ENCODE measurements around the gene PUS1.
"Not testable (repeated sequence)": the region's sequence is repeated elsewhere in the genome, so short reads cannot be mapped to it uniquely, and the experiment has no call there.

PUS1 gene

GRCh38 chr12:131948166-131948712 lies 19.2 kb downstream of the PUS1 start:
- no peak for DNase-seq

DNA sequence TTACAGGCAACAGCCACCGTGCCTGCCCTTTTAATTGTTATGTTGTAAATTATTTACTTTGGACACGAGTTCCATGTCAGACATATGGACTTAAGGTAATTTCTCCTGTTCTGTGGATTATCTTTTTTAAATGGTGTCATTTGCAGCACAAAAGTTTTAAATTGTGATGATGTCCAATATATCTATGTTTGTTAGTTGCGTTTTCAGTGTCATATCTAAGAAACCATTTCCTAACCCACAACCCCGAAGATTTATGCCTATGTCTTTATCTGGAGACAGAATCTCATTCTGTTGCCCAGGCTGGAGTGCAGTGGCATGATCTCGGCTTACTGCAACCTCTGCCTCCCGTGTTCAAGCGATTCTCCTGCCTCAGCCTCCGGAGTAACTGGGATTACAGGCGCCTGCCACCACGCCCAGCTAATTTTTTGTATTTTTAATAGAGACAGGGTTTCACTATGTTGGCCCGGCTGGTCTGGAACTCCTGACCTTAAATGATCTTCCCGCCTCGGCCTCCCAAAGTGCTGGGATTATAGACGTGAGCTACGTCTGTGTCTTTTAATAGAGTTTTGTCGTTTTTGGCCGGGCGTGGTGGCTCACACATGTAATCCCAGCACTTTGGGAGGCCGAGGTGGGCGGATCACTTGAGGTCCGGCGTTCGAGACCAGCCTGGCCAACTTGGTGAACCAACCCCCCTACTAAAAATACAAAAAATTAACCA lies 19.8 kb downstream of the PUS1 start:
- Histone ChIP-seq H3K27ac (ENCODE audit: insufficient read depth, low read length, poor library complexity, severe bottlenecking) (peak overlapping the region; percentile 75), H3K4me3 (ENCODE audit: insufficient read depth, low read depth, low read length, poor library complexity, severe bottlenecking) (peak overlapping the region; percentile 78), H3K36me3 (ENCODE audit: control insufficient read depth, insufficient read depth, low read length) (peaks cover 10% of the 10 kb centered on the region)
- H3K4me1 ChIP-seq (ENCODE audit: control insufficient read depth, insufficient read depth, low read length, poor library complexity, severe bottlenecking); DNase-seq; H3K27me3 ChIP-seq (replicated peaks; ENCODE audit: control insufficient read depth, insufficient read depth, low read length, poor library complexity, severe bottlenecking); H3K9me3 ChIP-seq (ENCODE audit: control insufficient read depth, low read length): not testable (repeated sequence)

More at GRCh38 chr12:131948166-131948712, 19.2 kb downstream of the PUS1 start:
- Histone ChIP-seq H3K36me3 (ENCODE audit: control insufficient read depth, insufficient read depth, low read length) (peaks cover 13% of the 10 kb centered on the region), H3K27ac (ENCODE audit: insufficient read depth, low read length, poor library complexity, severe bottlenecking) (peak overlapping the region; percentile 75), H3K4me1 (ENCODE audit: control insufficient read depth, insufficient read depth, low read length, poor library complexity, severe bottlenecking) (peaks cover 7% of the 10 kb centered on the region), H3K4me3 (ENCODE audit: insufficient read depth, low read depth, low read length, poor library complexity, severe bottlenecking) (no peak overlapping the region), H3K27me3 (replicated peaks; ENCODE audit: control insufficient read depth, insufficient read depth, low read length, poor library complexity, severe bottlenecking) (no peaks in the 10 kb centered on the region), H3K9me3 (ENCODE audit: control insufficient read depth, low read length) (no peaks in the 10 kb centered on the region)

- peak; percentile 90 to 96 (median 92) for DNase-seq
- H3K36me3 ChIP-seq (ENCODE audit: control insufficient read depth, insufficient read depth, low read length): peaks cover 4% of the 10 kb centered on the region
- H3K4me3 ChIP-seq (ENCODE audit: insufficient read depth, low read depth, low read length, poor library complexity, severe bottlenecking): peak within 1 kb of the TSS; percentile 78
- H3K9me3 ChIP-seq (ENCODE audit: control insufficient read depth, low read length): no peaks in the 10 kb centered on the region
- peak within 1 kb of the TSS; percentile 75 for H3K27ac ChIP-seq (ENCODE audit: insufficient read depth, low read length, poor library complexity, severe bottlenecking)
- peaks cover 7% of the 10 kb centered on the region for H3K4me1 ChIP-seq (ENCODE audit: control insufficient read depth, insufficient read depth, low read length, poor library complexity, severe bottlenecking)
- no peaks in the 10 kb centered on the region for H3K27me3 ChIP-seq (replicated peaks; ENCODE audit: control insufficient read depth, insufficient read depth, low read length, poor library complexity, severe bottlenecking)
These were observed 20.5 kb downstream of the PUS1 start, which contains the start of gene EP400 for GRCh38 chr12:131949431-131950181. EP400 (plus strand) TSS chr12:131949942; CDS start chr12:131960620, 10,678 bp downstream.

DNA sequence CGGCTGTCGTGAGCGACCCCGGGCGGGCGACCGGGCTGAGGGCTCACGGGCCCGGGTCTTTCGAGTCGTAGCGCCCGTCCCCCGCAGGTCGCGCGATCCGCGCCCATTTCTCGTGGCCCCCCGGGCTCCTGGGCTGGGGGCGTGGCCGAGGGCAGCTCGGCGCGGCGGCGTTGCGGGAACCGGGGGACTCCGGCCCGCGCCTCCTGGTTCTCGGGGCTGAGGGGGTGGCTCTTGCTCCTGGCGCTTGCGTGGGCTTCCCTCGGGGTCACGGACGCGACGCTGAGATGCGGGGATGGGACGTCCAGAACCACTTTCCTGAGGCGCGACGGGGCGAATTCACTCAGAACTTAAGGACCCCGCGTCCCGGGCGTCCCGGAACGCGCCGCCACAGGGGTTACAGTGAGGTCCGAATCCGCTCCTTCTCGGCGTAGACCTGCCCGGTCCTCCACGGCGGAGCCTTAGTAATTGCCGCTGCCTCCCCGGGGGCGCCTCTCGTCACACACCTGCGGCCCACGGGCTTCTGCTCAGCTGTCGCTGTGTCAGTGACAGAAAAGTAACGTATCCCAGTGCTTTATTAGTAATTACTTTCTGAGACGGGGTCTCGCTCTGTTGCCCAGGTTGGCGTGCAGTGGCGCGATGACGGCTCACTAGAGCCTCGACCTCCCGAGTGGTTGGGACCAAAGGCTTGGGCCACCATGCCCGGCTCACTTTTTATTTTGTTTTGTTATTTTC lies 21.3 kb downstream of the PUS1 start:
- peaks cover 7% of the 10 kb centered on the region for H3K4me1 ChIP-seq (ENCODE audit: control insufficient read depth, insufficient read depth, low read length, poor library complexity, severe bottlenecking)
- H3K27ac ChIP-seq (ENCODE audit: insufficient read depth, low read length, poor library complexity, severe bottlenecking): peak overlapping the region; percentile 75
- H3K36me3 ChIP-seq (ENCODE audit: control insufficient read depth, insufficient read depth, low read length): no peaks in the 10 kb centered on the region
- DNase-seq: peak in 1 of 3 donors; percentile 33
- no peaks in the 10 kb centered on the region for H3K9me3 ChIP-seq (ENCODE audit: control insufficient read depth, low read length)
- no peaks in the 10 kb centered on the region for H3K27me3 ChIP-seq (replicated peaks; ENCODE audit: control insufficient read depth, insufficient read depth, low read length, poor library complexity, severe bottlenecking)
- H3K4me3 ChIP-seq (ENCODE audit: insufficient read depth, low read depth, low read length, poor library complexity, severe bottlenecking): peak overlapping the region; percentile 78

DNA sequence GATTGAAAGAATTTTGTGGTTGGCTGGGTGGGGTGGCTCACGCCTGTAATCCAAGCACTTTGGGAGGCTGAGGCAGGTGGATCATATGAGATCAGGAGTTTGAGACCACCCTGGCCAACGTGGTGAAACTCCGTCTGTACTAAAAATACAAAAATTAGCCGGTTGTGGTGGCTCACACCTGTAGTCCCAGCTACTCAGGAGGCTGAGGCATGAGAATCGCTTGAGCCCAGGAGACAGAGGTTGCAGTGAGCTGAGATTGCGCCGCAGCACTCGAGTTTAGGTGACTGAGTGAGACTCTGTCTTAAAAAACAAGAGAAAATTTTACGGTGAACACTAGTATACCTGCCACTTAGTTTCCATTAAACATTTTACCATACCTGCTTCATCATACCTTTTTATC lies 24.7 kb downstream of the PUS1 start:
- not testable (repeated sequence) for H3K36me3 ChIP-seq (ENCODE audit: control insufficient read depth, insufficient read depth, low read length); H3K4me1 ChIP-seq (ENCODE audit: control insufficient read depth, insufficient read depth, low read length, poor library complexity, severe bottlenecking); H3K27ac ChIP-seq (ENCODE audit: insufficient read depth, low read length, poor library complexity, severe bottlenecking)

DNA sequence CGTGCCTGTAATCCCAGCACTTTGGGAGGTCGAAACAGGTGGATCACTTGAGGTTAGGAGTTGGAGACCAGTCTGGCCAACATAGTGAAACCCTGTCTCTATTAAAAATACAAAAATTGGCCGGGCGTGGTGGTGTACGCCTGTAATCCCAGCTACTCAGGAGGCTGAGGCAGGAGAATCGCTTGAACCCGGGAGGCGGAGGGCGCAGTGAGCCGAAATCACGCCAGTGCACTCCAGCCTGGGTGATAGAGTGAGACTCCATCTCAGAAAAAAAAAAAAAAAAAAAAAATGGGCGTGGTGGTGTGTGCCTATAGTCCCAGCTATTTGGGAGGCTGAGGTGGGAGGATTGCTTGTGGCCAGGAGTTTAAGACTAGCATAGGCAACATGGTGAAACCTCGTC lies 25.4 kb downstream of the PUS1 start:
- not testable (repeated sequence) for H3K4me1 ChIP-seq (ENCODE audit: control insufficient read depth, insufficient read depth, low read length, poor library complexity, severe bottlenecking); H3K36me3 ChIP-seq (ENCODE audit: control insufficient read depth, insufficient read depth, low read length); H3K27ac ChIP-seq (ENCODE audit: insufficient read depth, low read length, poor library complexity, severe bottlenecking); H3K4me3 ChIP-seq (ENCODE audit: insufficient read depth, low read depth, low read length, poor library complexity, severe bottlenecking); DNase-seq; H3K27me3 ChIP-seq (replicated peaks; ENCODE audit: control insufficient read depth, insufficient read depth, low read length, poor library complexity, severe bottlenecking); H3K9me3 ChIP-seq (ENCODE audit: control insufficient read depth, low read length)

More for the DNA sequence above, 24.7 kb downstream of the PUS1 start:
- H3K4me3 ChIP-seq (ENCODE audit: insufficient read depth, low read depth, low read length, poor library complexity, severe bottlenecking); H3K27me3 ChIP-seq (replicated peaks; ENCODE audit: control insufficient read depth, insufficient read depth, low read length, poor library complexity, severe bottlenecking); H3K9me3 ChIP-seq (ENCODE audit: control insufficient read depth, low read length); DNase-seq: not testable (repeated sequence)

DNA sequence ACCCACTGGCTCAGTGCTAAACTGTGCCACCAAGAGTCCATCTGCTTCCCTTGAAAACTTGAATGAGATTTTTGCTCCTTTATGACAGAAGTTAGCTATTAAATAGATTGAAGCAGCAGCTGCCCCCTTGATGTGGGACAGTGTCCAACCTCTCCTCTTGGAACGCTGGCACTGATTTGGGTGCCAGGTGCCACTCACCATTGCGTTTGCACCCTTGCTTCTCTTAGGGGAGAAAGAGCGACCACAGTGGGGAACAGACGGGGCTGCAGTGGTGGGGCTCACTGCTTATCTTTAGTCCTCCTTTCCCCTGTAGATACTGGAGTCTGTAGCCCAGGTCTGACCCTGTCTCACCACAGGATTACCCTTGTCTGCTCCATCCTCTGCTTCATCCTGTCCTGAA lies 30.0 kb downstream of the PUS1 start:
- no peaks in the 10 kb centered on the region for H3K36me3 ChIP-seq (ENCODE audit: control insufficient read depth, insufficient read depth, low read length)
- no peak overlapping the region for H3K27ac ChIP-seq (ENCODE audit: insufficient read depth, low read length, poor library complexity, severe bottlenecking)
- peaks cover 10% of the 10 kb centered on the region for H3K4me1 ChIP-seq (ENCODE audit: control insufficient read depth, insufficient read depth, low read length, poor library complexity, severe bottlenecking)
- no peaks in the 10 kb centered on the region for H3K27me3 ChIP-seq (replicated peaks; ENCODE audit: control insufficient read depth, insufficient read depth, low read length, poor library complexity, severe bottlenecking)
- no peak for DNase-seq
- H3K9me3 ChIP-seq (ENCODE audit: control insufficient read depth, low read length): no peaks in the 10 kb centered on the region
- H3K4me3 ChIP-seq (ENCODE audit: insufficient read depth, low read depth, low read length, poor library complexity, severe bottlenecking): no peak overlapping the region

DNA sequence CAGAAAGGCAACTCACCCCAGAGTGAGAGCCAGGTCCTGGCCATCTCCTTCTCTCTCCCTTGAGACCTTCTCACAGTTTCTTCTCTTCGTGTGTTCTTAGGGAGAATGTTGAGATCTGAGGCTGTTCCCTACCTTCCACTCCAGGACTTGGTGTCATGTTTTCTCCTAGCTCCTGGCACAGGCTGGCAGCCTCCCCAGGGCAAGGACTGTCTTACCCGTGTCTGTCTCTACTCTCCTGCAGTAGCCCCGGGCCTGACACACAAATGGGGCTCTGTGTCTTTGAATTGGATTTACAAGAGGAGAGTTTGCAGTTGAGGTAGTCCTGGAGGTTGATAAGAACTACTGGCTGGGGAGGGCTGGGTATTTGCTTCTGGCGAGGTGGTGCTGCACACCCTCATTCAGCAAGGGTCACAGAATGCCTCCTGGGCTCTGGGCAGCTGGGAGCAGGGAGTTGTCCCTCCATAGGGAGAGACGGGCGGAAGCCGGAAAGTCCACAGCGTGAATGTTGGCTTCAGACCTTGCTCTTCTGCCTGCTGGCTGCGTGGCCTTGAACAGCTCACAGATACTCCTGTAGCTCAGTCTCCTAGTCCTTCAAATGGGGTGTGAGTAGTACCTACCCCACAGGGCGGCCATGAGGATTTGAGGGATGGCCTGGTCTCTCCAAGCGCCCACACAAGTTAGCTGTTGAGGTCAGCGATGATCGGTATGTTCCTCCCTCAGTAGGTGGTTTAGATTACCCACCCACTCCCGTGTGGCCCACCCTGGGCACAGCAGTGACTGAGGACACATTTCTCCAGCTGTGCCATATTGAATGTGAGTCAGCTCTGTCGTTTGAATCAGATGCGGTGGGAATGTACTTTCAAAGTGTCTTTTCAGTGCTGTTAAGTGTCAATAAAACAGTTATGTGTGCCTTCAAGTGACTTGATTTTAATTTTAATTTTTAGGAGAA lies 30.8 kb downstream of the PUS1 start:
- no peak overlapping the region for H3K4me3 ChIP-seq (ENCODE audit: insufficient read depth, low read depth, low read length, poor library complexity, severe bottlenecking)
- no peak for DNase-seq
- H3K9me3 ChIP-seq (ENCODE audit: control insufficient read depth, low read length): no peaks in the 10 kb centered on the region
- H3K4me1 ChIP-seq (ENCODE audit: control insufficient read depth, insufficient read depth, low read length, poor library complexity, severe bottlenecking): peaks cover 10% of the 10 kb centered on the region
- H3K27me3 ChIP-seq (replicated peaks; ENCODE audit: control insufficient read depth, insufficient read depth, low read length, poor library complexity, severe bottlenecking): no peaks in the 10 kb centered on the region
- H3K27ac ChIP-seq (ENCODE audit: insufficient read depth, low read length, poor library complexity, severe bottlenecking): no peak overlapping the region
- H3K36me3 ChIP-seq (ENCODE audit: control insufficient read depth, insufficient read depth, low read length): no peaks in the 10 kb centered on the region
